Measurements from ENCODE around the gene AGPAT4.

Gene AGPAT4

DNA sequence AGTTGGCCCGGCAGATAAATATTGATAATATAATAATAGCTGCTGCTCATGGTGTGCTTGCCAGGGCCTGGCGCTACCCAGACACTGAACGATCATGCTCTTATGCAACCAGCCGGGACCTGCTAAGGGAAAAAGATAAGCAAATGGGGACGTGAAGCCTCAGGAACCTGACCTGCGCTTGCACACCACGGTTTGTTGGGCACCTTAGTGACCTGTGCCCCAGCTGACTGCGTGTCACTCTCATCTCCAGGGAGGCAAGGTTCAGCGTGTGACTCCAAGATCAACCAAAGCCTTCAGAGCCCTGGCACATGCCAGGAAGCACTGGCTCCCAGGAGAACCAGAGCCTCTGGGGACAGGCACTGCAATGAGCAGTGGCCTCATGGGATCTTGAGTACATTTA lies 111.1 kb downstream of the AGPAT4 start:
- DNase-seq, result no peak

DNA sequence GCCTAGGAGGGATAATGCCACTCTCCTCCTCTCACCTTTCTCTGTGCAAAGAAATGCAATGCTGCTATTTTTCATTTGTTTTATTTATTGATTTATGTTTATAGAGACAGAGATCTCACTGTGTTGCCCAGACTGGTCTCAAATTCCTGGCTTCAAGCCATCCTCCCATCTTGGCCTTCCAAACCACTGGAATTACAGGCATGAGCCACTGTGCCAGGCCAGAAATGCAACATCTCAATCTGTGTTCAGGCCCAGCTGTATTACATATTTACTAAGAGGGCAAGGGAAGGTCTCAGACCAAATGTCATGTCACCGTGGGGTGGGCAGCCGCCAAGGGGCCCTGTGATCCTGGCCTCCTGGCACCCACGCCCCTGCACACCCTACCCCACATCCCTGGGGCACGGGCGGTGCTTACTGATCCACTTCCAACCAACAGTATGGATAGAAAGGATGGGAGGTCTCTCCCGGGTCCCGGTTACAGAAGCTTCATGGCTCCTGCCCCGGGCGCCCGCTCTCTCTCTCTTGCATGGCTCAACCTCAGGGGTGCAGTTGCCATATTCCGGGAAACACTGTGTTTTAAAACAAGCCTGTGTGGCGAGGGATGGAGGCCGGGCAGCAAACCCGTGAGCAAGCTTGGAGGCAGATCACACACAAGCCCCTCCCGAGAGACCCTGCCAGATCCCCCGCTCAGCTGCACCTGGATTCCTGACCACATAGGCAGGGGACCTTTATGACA lies 111.8 kb downstream of the AGPAT4 start:
- DNase-seq, result no peak

DNA sequence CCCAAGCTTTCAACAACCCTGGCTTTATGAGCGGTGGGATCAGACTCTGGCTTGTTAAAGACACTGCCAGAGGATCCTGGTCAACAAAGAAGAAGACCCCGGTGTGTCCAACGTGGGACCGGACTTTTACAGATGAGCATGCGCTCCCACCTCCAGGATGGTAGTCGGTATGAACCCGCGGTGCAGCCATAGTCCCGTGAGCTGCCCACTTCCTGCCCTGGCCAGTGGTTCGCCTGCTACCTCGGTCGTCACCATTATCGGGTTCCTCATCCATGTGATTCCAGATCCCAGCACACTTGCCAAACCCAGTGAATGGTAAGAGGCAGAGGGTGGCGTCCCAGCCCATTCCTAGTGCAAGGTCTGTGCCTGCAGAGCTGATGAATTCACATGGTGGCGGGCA lies 112.7 kb downstream of the AGPAT4 start:
- DNase-seq, result no peak

DNA sequence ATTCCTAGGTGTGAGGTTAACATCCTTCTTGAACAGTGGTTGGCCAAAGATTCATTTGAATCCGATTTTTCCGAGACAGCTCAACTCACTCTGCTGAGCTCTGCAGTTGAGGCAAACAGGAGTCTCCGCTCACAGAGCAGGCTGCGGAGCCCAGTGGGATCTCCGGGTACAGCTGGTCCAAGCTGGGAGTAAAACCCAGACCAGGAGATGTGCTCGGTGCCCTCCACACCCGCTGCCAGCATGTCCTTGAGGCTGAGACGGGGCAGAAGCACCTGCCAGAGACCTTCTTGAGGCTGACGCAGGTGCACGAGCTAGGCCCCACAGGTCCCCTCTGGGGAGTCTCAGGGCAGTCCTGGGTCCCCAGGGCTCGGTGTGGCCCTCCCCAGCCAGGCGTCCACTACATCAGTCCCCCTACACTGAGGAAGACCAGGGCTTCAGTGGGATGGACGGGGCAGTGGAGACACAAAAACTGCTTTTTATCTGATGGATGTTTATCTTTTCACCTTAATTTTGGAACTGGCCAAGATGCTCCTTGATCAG lies 119.0 kb downstream of the AGPAT4 start:
- DNase-seq, result no peak

DNA sequence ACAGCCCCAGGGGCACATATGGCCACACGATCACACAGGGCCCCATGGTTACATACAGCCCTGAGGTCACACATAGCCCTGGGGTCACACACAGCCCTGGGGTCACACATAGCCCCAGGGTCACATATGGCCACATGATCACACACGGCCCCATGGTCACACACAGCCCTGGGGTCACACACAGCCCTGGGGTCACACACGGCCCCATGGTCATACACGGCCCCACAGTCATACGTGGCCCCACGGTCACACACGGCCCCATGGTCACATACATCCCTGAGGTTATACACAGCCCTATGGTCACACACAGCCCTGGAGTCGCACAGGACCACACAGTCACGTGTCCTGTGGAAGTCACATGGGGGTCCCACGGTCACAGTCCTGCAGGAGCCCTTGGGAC lies 120.1 kb downstream of the AGPAT4 start:
- no peak for DNase-seq

DNA sequence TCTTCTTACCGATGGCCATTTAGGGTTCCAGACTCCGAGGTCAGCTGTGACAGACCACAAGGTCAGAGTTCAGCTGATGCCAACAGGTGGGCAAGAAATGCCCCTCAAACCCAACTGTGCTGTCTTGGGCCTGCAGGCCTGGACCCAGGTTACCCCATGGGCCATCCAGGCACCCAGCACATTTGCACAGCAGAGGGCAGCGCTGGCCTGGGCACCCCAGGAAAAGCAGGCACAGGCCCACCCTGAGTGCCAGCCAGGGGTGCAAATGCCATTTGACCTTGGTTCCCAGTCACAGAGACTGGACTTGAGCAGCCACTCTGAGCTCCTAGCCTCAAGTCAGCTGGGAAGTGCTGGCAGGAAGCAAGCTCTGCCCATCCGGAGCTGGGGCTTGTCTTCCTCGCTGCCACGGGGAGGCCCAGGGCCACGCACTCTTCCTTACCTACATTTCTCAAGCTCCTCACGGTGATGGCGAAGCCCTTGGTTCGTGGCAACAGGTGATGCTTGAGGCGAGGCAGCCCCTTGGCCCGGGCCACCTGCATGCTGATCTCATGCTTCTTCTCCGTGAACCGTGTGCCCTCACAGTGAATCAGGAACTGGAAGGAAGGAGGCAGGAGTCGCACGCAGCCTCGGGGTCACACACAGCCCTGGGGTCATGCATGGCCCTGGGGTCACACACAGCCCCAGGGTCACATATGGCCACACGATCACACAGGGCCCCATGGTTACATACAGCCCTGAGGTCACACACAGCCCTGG lies 120.8 kb downstream of the AGPAT4 start:
- peak in 1 of 3 donors; percentile 42 for DNase-seq

DNA sequence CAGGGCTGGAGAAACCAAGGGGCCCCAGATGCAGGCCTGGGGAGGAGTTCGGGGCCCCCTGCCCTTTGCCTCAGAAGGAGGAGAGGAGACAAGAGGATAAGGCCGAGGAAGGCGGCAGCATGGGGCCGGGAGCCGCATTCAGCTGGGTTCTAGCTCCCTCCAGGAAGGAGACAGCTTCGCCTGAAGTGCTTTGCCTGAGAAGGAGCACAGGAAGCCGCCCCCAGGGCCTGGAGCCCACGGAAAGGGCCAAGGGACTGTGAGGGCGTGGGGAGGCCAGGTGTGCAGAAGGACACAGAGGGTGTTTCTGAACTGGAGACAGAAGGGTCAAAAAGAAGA lies 121.4 kb downstream of the AGPAT4 start:
- DNase-seq, result no peak

DNA sequence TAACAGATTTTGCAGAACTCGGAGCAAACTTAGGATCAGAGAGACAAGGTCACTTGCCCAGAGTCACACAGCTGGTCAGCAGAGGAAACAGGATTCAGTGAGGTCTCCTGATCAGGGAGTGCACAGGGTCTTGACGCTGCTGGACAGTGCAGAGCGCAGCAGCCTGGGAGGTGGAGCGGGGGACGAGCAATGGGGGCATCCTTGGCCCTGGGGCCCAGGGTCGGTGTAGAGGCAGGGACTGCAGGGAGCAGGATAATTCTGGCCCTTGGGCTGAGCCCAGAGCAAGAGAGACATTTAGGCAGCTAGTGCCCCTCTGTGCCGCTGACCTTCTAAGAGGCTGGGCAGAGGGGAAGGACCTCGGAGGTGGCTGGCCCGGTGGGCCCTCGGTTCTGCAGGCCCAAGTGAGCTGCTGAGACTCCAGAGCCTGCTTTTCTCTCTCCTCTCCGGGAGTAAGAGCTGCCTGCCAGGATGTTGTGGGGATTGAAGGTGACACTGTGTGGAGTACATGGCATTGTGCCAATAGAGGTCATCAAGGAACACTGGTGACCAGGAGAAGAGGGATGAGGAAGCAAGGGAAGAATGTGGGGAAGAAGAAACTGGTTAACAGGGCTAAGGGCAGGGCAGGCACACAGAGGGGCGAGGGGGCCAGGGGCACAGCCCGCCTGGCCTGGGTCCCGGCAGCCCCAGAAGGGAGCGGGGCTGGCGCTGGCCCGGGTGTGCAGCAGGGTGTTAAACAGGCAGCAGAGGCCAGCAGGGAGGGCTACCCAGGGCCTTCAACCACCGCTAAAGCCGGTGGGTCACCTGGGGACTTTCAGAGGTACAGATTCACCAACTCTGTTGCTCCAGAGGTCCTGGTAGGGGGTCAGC lies 122.0 kb downstream of the AGPAT4 start:
- DNase-seq, result no peak

DNA sequence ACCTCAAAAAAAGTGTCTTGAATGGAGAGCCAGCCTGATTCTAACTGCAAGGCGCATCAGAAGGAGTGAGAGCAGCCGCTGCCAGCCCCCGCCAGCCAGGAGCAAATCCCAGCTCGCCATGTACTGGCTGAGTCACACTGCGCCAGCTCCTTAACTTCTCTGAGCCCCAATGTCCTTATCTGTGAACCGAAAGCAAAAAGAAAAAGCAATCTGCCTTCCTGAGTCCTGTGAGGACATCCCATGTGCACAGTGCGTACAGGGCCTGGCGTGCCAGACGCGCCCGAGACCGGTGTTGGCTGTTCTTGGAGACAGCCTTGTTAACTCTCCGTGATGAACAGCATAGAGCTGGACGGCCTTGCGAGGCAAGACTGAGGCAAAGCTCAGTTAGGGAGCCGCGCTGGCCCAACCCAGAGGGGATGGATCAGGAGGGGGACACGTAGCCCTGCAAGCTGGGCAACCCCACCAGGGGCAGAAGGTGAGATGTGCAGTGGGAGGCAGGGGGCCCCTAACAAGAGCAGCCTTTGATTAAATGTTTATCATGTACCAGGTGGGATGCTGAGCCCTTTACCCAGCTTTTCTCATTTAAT lies 122.7 kb downstream of the AGPAT4 start:
- DNase-seq, result no peak

DNA sequence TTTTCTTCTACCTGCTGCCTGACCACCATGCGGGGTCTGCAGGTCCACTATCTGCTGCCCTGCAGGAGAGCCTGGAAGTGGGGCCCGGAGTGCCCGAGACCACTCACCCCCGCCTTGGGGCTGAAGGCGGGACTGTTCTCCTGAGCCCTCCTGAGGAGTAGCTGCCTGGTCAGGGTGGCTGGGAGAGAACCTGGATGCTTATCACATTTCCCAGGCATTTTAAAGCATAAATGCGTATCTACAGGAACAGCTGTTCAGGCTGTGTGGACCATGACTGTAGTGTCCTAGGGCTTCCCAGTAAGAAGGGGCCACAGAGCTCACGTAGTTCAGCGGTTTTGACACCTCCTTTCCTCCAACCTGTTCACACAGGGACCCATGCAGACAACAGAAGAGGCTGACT lies 123.3 kb downstream of the AGPAT4 start:
- no peak for DNase-seq

DNA sequence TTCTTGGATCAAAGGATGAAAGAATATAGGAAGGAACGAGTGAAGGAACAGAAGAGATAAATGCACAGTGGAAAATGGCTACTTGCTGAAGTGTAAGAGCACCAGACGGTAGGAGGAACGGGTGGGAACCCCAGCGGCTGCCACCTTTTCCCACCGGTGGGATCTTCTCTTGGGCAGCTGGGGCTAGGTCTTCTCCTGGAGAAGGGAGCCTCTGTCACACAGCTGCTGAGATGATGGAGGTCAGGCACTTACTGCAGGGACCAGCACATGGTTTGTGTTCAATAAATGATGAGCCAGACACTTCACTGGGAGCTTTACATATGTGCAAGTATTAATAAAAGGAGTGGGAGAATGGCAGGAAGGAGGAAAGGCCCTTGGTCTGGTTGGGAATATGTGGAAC lies 123.7 kb downstream of the AGPAT4 start:
- DNase-seq, result no peak

DNA sequence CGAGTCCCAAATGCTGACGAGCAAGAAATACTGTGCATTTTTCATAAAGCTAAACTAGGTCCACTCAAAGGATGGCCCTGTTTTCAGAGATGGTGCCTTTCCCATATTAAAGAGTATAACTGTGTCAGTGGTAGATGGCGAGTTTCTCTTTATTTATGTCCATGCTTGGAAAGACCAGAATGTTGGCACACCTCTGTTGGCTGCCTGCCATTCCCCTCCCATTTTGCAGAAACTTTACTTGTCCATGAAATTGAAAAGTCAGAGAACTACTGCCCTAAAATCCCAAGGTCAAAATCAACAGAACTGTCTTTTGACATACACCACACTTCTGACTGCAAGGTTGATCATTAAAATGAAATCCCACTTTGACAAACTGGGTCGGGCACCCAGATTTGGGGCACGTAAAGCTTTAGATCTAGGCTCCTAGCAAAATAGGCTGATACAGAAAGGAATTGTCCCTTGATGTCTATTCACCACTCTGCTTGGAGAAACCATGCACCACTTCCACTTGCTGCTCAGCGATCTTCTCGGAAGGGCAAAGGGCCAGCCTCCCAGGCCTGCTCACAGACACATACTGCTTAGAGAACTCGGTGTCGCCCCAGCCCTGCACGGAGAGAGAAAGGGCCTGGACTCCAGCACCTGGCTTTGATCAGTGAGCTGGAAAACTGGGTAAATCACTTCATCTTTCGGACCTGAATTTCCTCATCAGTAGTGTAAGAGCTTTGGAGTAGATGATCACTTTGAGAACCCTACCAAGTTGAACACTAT lies 130.0 kb downstream of the AGPAT4 start:
- DNase-seq, result no peak

DNA sequence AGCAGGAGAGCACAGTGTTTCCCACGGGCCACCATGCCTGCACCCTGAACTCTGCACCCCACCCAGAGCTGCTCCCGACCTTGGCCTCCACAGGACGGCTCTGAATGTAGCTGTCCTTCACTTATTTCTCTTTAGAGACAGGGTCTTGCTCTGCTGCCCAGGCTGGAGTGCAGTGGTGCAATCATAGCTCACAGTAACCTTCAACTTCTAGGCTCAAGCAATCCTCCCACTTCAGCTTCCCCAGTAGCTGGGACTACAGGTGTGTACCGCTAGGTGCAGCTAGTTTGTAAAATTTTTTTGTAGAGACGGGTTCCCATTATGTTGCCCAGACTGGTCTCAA lies 130.9 kb downstream of the AGPAT4 start:
- DNase-seq, result no peak

DNA sequence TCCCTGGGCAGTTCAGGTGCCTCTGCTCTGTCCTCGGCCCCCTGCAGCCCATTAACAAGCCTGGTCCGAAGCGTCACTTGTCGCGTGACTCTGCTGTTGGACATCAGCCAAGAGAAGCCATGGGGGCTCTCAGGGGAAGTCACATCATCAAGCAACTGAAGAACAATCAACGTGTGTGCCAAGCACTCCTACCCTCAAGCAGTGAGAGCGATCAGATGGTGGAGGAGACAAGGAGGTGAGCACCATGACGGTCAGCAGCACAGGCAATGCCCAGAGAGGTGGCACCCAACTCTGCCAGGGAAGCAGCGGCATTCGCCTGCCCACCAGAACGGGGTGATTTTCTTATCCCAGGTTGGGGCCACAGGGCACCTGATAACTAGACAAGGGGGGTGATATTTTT lies 132.7 kb downstream of the AGPAT4 start:
- no peak for DNase-seq

DNA sequence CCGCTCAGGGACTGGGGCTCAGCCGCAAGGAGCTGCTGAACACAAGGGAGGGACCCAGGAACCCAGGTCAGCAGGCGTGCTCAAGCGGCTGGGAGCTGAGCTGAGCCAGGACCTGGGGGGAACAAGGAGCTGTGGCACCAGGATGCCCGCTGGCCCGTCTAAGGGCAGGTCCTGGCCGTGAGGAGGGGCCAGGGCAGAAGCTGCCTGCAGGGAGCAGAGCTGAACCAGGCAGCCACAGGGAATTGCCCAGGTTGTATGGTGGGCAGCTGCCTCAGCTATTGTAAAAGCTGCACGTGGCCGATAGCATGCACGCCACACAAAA lies 133.3 kb downstream of the AGPAT4 start:
- no peak for DNase-seq

DNA sequence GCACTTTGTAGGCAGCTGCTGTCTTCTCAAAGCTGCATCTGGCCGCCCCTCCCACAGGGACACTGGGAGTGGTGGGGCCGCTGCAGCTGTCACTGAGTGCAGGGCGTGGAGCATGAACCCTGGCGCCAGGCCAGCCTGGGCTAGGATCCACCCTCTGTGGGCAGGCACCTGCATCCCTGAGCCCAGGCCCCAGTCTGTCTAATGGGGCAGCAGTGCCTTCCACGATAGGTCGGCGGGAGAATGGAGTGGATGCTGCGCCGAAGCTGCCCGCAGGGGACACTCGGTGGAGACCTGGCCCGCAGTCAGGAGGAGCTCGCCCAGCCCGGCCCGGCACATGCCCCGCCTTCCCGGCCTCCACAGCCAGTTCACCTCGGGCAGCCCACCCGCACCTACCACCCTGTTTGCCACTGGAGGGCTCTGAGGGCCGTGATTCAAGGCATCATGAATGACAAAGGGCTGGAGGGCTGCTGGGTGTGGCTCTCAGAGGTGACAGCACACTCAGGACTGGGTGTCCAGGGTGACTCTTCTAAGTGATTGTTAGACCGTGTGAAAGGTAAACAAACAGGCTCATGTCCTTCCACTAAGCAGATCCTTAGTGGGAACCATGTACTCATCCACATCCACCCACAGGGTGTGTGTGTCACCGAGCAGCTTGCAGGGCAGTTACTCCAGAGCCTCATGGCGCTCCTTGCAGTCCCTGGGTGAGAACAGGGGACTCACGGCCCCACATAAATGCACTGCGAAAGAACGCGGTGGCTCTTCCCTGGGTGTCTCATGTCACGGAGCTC lies 133.9 kb downstream of the AGPAT4 start:
- DNase-seq, result peak; percentile 36 to 54 (median 47)

DNA sequence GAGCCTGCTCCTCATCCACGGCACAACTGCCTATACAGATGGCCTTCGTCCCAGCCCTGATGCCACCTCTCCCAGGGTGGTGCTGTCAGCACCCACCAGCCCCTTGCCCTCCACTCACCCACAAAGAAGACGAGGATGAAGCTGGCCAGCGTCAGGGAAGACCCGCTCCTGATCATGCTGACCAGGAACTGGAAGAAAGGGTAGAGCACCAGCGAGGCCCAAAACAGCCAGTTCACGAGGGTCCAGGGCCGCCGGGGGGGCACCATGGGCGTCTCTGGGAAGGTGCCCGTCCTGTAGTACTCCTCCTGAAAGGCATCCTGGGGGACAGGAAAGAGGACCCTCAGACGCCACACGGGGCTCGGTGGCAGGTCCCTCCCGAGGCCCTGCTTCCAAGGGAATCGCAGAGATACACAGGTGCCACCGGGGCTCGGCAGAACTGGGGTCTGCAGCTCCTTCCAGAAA lies 134.5 kb downstream of the AGPAT4 start:
- no peak for DNase-seq

DNA sequence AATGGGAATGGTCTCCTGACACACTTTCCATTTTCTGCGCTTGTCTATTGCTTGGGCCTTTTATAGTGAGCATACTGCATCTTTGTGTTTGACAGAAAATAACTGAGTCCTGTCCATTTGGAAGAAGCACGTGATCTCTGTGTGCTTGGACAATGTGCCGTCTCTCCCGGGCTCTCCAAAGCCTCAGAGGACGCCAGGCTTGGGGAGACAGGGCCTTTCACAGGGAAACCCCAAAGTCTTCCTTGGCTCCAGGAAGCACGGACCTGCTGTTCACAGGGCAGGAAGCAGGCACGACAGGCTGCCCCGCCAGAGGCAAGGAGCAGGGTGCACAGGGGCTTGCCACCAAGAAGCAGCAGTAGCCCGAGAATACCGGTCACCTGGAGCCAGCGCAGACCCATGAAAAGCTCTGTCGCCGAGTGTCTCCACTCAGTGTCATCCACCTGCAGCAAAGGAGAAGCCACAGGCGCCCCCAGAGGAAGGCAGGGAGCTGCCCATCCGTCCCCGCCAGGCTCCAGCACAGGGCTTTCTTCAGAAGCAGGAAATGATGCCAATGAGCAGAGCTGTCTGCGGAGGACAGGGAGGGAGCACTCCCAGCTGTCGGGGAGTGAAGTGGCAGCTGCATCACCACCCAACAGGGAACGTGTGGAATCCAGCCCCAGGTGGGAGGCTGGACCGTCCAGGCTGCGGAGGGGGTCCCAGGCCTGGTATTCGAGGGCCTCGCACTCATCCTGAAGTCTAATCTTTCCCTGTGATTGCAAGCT lies 135.1 kb downstream of the AGPAT4 start:
- no peak for DNase-seq

DNA sequence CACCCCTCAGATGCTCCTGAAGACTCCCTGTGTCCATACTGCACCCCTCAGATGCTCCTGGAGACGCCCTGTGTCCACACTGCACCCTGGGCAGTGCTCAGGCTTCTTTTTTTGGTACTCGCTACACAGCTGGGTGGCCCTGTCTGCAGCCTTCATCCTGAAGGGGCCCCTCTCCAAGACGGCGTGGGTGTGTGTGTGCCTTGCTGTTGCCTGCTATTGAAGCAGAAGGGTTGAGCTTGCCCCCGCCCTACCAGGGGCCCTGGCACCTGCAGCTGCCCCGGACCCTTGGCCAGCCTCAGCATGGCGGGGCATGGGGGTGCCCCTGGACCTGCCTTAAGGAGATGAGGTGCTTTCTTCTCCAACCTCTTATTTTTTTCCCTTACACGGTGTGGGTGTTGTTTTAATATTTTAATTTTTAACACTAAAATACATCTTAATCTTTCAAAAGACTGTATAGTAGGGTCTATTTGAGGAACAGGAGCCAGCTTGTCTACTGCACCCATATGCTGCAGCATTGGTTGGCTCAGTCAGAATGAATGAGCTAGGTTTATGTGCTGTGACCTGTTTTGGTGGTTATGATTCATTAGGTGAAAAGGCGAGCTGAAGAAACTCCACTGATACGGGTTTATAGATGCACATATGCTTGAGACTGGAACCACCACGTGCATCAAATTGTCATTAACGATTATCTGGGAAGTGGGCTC lies 135.9 kb downstream of the AGPAT4 start:
- DNase-seq, result peak in 1 of 3 donors; percentile 7

DNA sequence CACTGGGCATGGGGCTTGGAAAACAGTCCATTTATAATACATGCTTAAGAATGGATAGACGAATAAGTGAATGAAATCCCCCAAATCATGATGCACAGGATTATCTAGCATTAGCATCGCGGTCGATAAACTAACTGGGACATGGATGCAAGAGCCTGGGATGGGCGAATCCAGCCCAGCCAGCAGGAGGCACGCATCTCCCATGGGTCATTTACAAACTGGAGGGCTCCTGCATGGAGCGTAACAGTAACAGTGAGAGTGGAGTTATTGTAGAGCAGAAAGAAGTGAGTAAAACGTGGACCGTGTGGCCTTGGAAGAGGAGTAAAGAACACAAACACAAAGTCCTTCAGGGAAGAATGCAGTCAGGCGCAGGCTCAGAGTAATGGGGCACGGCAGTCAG lies 136.5 kb downstream of the AGPAT4 start:
- DNase-seq, result peak in 1 of 3 donors; percentile 9

All from suppressor macrophage treated with lipopolysaccharide for 1 hour (primary cell).